Measurements from ENCODE around the gene STAP2.
"Not testable (repeated sequence)": the region's sequence is repeated elsewhere in the genome, so short reads cannot be mapped to it uniquely, and the experiment has no call there.

Gene STAP2

GRCh38 chr19:4298810-4299550 is 39.6 kb downstream of the STAP2 start:
- DNase-seq (ENCODE audit: low read depth): no peak

GRCh38 chr19:4297901-4298809 is 40.5 kb downstream of the STAP2 start:
- no peak for DNase-seq (ENCODE audit: low read depth)

- DNase-seq (ENCODE audit: low read depth): no peak
Measured at GRCh38 chr19:4295972-4296771, 42.5 kb downstream of the STAP2 start.

- DNase-seq (ENCODE audit: low read depth): no peak
Measured at GRCh38 chr19:4294389-4294788, 44.2 kb downstream of the STAP2 start.

- DNase-seq (ENCODE audit: low read depth): no peak
Measured at GRCh38 chr19:4292515-4292914, 46.1 kb downstream of the STAP2 start.

GRCh38 chr19:4291184-4291732 is 47.4 kb downstream of the STAP2 start:
- DNase-seq (ENCODE audit: low read depth): no peak

- no peak for DNase-seq (ENCODE audit: low read depth)
Measured at GRCh38 chr19:4288091-4288777, 50.4 kb downstream of the STAP2 start.

- DNase-seq (ENCODE audit: low read depth): not testable (repeated sequence)
Measured at GRCh38 chr19:4286141-4286540, 52.5 kb downstream of the STAP2 start.

GRCh38 chr19:4284974-4285373 is 53.7 kb downstream of the STAP2 start:
- DNase-seq (ENCODE audit: low read depth): no peak

- no peak for DNase-seq (ENCODE audit: low read depth)
Measured at GRCh38 chr19:4284176-4284958, 54.3 kb downstream of the STAP2 start.

GRCh38 chr19:4279530-4280422 is 58.9 kb downstream of the STAP2 start:
- no peak for DNase-seq (ENCODE audit: low read depth)

GRCh38 chr19:4279267-4279529 is 59.4 kb downstream of the STAP2 start:
- DNase-seq (ENCODE audit: low read depth): no peak

- DNase-seq (ENCODE audit: low read depth): no peak
Measured at GRCh38 chr19:4278419-4279266, 60.0 kb downstream of the STAP2 start, which contains the start of gene SHD. SHD (plus strand) TSS chr19:4279266; CDS start chr19:4280064, 798 bp downstream.

- DNase-seq (ENCODE audit: low read depth): no peak
Measured at GRCh38 chr19:4278010-4278409, 60.6 kb downstream of the STAP2 start.

GRCh38 chr19:4277191-4277696 is 61.4 kb downstream of the STAP2 start:
- DNase-seq (ENCODE audit: low read depth): no peak

- DNase-seq (ENCODE audit: low read depth): not testable (repeated sequence)
Measured at GRCh38 chr19:4274321-4274686, 64.3 kb downstream of the STAP2 start.
